ENCODE data around the gene GNAT3.

The GNAT3 gene

DNA sequence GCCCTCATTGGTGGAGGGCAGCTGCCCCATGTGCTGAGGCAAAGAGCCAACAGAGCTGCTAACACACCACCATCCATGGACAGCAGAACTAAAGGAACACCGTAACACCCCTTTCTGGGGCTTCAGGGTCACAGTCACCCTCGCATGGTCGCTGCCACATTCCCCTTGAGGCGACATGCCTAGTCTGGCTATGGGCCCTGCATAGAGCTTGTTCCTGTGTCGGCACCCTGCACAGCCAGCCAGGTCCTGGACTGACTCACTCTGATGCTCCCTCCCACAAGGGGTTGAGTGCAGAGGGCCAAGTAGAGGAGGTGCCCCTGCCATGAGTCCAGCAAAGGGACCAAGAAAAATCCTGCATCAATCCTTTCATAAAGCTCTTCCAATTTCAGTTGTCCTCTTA is 77.8 kb downstream of the GNAT3 start:
- no peaks in the 10 kb centered on the region for H3K27me3 Mint-ChIP-seq
- H3K4me1 Mint-ChIP-seq: no peaks in the 10 kb centered on the region
- peaks cover 4% of the 10 kb centered on the region for H3K9me3 Mint-ChIP-seq
- H3K27ac Mint-ChIP-seq: no peak overlapping the region
- no peak overlapping the region for H3K4me3 Mint-ChIP-seq
- DNase-seq (no peak), ATAC-seq (no peak)
- no peaks in the 10 kb centered on the region for H3K36me3 Mint-ChIP-seq (ENCODE audit: low read depth)

DNA sequence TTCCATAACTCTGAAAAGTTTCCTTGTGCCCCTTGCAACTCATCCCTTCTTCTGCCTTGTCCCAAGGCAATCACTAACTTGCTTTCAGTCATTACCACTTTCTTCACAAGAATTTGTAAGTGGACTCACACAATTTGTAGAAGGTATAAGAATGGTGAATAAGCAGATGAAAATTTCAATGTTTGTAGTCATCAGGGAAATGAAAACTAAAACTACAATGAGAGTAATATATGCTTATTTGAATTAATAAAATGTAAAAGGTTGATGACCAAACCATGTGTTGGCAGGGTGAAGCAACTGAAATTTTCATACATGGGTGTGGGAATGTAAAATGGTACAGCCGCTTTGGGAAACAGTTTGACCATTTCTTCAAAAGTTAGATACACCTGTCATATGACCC is 79.7 kb downstream of the GNAT3 start:
- Mint-ChIP-seq H3K36me3 (ENCODE audit: low read depth) (no peaks in the 10 kb centered on the region), H3K4me3 (no peak overlapping the region), H3K4me1 (no peaks in the 10 kb centered on the region), H3K9me3 (peaks cover 4% of the 10 kb centered on the region), H3K27me3 (no peaks in the 10 kb centered on the region), H3K27ac (no peak overlapping the region)
- DNase-seq: no peak
- no peak for ATAC-seq

DNA sequence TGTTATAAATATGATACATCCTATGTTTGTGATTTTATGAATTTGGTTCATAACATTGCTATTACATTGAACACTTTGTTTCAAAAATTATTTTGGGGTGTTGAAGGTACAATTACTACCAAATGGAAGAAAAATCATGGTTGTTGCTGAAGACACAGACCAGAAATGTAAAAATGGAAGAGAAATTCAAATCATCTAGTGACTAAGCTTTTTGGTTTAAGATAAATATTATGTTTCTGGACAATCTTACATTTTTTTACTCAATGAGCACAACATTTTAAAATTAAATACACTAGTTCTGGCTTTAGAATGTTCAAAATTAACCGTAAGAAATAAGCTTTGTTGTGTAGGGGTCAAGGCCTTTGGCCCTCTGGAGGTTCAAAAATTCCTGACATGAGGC is 82.7 kb downstream of the GNAT3 start:
- Mint-ChIP-seq H3K4me3 (no peak overlapping the region), H3K27me3 (no peaks in the 10 kb centered on the region), H3K27ac (no peak overlapping the region), H3K9me3 (peaks cover 4% of the 10 kb centered on the region), H3K36me3 (ENCODE audit: low read depth) (no peaks in the 10 kb centered on the region), H3K4me1 (no peaks in the 10 kb centered on the region)
- DNase-seq: no peak
- ATAC-seq: no peak

DNA sequence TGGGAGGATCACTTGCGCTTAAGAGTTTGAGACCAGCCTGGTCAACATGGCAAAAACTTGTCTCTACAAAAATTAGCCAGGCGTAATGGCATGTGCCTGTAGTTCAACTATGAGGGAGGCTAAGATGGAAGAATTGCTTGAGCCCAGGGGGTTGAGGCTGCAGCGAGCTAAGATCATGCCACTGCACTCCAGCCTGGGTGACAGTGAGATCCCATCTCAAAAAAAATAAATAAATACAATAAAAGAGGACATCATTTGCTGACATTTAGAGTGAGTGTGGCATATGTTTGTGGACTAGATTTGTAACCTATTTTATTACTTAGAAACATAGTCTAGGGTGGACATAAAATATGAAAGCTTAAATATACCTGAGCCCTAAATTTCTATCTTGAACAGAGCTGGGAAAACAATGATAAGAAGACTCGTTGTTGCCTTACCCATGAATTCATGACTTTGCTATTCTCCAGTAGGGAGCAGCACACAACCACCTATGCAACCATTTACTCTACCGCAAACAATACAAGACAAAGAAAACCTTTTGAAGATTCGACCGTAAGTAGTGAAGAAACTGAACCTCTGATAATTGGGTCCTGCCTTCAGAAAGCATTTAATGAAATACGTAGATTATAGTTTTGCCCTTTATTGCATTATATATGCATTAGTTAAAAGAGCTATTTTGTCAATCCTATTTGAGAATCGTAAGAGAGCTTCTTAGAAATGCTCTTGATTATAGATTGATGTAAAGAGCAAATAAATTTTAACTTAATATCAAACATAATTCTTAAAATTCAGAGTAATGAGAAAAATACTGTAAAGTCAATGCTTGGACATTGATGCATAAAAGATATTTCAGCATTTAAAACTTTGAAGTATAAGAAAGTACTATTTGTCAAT is 83.5 kb downstream of the GNAT3 start:
- no peaks in the 10 kb centered on the region for H3K4me1 Mint-ChIP-seq
- DNase-seq: no peak
- peaks cover 4% of the 10 kb centered on the region for H3K9me3 Mint-ChIP-seq
- no peaks in the 10 kb centered on the region for H3K36me3 Mint-ChIP-seq (ENCODE audit: low read depth)
- H3K27me3 Mint-ChIP-seq: no peaks in the 10 kb centered on the region
- no peak overlapping the region for H3K4me3 Mint-ChIP-seq
- no peak overlapping the region for H3K27ac Mint-ChIP-seq
- no peak for ATAC-seq

DNA sequence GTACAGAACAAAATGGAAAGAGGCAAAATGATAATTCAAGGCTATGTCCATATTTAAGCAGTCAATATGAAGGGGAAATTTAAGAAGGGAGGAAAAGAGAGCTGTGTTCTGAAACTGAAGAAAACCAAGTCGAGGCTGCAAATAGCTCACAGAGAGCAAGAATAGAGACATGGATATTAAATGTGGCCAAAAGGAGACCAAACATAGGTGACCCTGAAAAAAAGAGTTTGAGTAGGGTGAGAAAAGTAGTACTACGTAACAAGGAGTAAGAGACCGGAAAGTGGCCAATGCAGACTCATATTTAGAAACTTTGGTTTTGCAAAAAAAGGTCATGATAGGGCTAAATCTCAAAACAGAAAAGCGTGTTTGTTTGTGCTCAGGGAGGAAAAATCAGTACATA is 84.6 kb downstream of the GNAT3 start:
- Mint-ChIP-seq H3K27ac (no peak overlapping the region), H3K9me3 (no peaks in the 10 kb centered on the region)
- no peak for ATAC-seq

DNA sequence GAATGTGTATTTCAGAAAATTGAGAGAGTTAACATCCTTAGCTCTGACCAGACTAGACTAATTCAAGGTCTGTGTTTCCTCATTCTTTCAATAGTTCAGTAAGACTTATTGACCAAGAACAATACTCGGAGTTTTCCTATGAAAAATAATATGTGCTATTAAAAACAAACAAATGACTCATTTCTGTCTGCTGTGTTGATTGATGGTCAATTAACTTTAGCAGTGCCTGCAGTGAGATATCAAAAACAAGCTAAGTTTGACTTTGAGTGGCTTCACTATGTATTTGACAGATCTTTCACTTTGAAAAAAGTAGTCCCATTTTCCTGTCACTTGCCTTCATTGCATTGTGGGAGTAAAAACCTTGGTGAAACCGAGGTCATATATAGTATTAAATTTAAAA is 91.0 kb downstream of the GNAT3 start:
- Mint-ChIP-seq H3K9me3 (no peaks in the 10 kb centered on the region), H3K27me3 (no peaks in the 10 kb centered on the region), H3K27ac (no peak overlapping the region), H3K4me3 (no peak overlapping the region), H3K36me3 (ENCODE audit: low read depth) (no peaks in the 10 kb centered on the region), H3K4me1 (no peaks in the 10 kb centered on the region)
- ATAC-seq: no peak
- DNase-seq: no peak

More for the DNA sequence above, 84.6 kb downstream of the GNAT3 start:
- H3K4me1 Mint-ChIP-seq: no peaks in the 10 kb centered on the region
- no peaks in the 10 kb centered on the region for H3K36me3 Mint-ChIP-seq (ENCODE audit: low read depth)
- H3K4me3 Mint-ChIP-seq: no peak overlapping the region
- no peak for DNase-seq
- no peaks in the 10 kb centered on the region for H3K27me3 Mint-ChIP-seq

DNA sequence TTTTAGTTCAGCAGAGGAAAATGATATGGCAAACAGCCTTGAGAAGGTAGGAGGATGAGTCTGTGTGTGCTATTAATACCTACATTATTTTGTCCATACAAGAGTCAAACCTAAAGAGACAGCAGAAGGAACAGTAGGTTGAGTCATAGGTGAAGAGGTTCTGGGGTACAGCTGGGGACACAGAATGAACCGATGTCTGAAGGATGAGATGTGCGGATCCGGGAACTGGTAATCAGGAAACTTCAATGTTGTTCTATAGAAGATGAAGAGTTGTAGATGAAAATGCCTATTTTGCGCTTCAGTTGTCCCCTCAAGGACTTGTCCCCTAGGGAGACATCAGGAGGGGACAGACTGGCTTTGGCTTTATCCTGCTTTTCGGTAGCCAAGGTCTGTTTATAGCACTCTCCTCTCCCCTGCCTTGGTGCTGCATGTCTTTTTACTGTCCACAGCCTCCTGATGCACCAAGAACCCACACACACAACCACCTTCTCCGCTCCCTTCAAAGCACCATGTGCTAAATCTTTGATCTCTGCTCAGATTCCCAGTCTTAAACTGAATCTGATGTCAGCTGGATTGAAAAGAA is 94.6 kb downstream of the GNAT3 start:
- DNase-seq (no peak), ATAC-seq (no peak)
- Mint-ChIP-seq H3K4me1 (no peaks in the 10 kb centered on the region), H3K27ac (no peak overlapping the region), H3K4me3 (no peak overlapping the region), H3K9me3 (no peaks in the 10 kb centered on the region), H3K36me3 (ENCODE audit: low read depth) (no peaks in the 10 kb centered on the region), H3K27me3 (no peaks in the 10 kb centered on the region)

DNA sequence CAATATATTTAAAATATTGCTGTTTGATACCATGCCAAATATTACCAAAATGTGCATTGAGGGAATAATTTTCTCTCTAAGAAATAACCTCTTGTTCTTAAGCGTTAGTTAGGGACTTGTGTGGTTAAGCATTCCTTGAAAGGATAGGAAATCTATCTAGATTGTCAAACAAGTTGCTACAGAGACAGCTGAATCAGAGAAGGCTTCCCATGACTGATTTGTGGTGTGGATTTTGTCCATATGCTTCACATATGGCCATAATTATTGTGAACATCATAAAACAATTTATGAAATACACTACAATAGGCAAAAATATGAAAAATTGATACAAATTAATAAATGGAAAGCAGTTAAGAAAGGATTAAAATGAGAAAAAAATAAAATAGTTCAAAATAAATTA is 96.3 kb downstream of the GNAT3 start:
- ATAC-seq (no peak), DNase-seq (no peak)
- H3K27ac Mint-ChIP-seq: no peak overlapping the region
- H3K36me3 Mint-ChIP-seq (ENCODE audit: low read depth): no peaks in the 10 kb centered on the region
- no peaks in the 10 kb centered on the region for H3K27me3 Mint-ChIP-seq
- no peaks in the 10 kb centered on the region for H3K4me1 Mint-ChIP-seq
- no peak overlapping the region for H3K4me3 Mint-ChIP-seq
- no peaks in the 10 kb centered on the region for H3K9me3 Mint-ChIP-seq

DNA sequence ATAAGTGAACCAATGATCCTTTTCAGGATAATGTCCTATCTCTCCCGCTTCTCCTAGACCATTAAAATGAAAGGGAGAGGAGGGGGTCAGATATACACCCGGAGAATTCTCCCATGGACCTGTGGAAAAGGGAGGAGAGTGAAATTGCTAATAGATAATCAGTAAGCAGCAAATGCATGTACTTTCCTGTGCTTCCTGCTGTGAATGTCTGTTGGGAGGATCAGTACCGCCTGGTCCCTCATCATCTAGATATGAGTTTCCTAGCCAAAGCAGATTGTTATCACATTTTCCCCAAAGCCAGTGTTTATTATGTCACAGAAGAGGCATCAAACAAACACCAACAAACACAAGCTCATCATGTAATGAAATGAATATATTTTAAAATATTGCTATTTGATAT is 96.8 kb downstream of the GNAT3 start:
- Mint-ChIP-seq H3K4me3 (no peak overlapping the region), H3K36me3 (ENCODE audit: low read depth) (no peaks in the 10 kb centered on the region), H3K9me3 (no peaks in the 10 kb centered on the region), H3K27ac (no peak overlapping the region), H3K4me1 (no peaks in the 10 kb centered on the region), H3K27me3 (no peaks in the 10 kb centered on the region)
- no peak for ATAC-seq
- no peak for DNase-seq

DNA sequence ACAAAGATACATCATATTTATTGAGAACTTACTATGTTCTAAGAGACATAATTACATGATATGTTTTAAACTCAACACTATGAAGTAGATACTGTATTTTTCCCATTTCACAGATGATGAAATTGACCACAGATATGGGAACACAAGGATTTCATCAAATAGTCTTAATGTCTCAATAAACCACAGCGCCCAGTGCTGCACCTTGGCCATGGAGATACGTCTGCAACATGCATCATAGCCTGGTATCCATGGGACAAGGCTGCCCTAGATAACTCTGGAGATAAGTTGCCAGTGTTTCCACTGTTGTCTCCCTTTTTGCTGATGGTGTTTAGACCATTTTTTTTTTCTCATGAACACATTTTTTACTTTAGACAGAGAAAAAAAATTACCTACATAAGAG is 97.5 kb downstream of the GNAT3 start:
- H3K9me3 Mint-ChIP-seq: no peaks in the 10 kb centered on the region
- H3K36me3 Mint-ChIP-seq (ENCODE audit: low read depth): no peaks in the 10 kb centered on the region
- H3K27me3 Mint-ChIP-seq: no peaks in the 10 kb centered on the region

DNA sequence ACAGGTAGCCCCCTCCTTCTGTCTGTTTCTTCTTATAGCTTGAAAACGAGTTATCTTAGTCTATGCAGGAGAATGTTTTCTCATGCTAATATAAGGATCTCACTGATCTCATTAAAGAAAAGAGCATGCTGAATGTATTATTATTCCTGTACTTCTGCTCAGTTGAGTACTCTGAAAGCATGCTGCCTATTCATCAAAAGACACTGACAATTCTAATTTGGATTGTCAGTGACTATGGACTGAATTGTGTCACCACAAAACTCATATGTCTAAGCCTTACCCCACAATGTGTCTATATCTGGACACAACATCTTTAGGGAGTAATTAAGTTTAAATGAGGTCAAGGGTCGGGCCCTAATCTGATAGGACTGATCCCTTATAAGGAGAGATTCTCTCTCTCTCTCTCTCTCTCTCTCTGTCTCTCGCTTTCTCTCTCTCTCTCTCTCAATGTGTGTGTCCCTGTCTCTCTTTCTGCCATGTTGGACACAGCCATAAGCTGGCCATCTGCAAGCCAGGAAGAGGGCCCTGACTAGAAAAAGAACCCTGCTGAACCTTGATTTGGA is 98.4 kb downstream of the GNAT3 start:
- H3K4me3 Mint-ChIP-seq: no peak overlapping the region
- H3K27ac Mint-ChIP-seq: no peak overlapping the region
- ATAC-seq (no peak), DNase-seq (no peak)
- no peaks in the 10 kb centered on the region for H3K4me1 Mint-ChIP-seq
- no peaks in the 10 kb centered on the region for H3K36me3 Mint-ChIP-seq (ENCODE audit: low read depth)
- no peaks in the 10 kb centered on the region for H3K9me3 Mint-ChIP-seq
- H3K27me3 Mint-ChIP-seq: no peaks in the 10 kb centered on the region

More for the DNA sequence above, 97.5 kb downstream of the GNAT3 start:
- no peaks in the 10 kb centered on the region for H3K4me1 Mint-ChIP-seq
- H3K27ac Mint-ChIP-seq: no peak overlapping the region
- ATAC-seq (no peak), DNase-seq (no peak)
- no peak overlapping the region for H3K4me3 Mint-ChIP-seq

DNA sequence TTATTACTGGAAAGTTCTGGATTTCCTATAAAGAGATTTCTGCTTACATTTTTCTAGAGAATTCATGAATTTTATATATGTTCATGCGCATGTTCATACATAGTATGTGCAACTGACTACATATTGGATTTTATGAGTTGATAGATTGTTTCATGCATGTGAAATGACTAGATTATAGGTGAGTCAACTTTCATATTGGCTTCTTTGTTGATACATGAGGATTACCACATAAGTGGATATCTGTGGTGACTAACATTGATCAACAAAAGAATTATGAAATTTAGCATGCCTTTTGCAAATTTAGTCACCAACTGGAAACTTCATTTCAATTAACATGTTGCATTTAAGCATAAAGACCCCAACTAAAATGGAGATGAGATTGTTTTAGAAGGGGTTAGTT is 99.0 kb downstream of the GNAT3 start:
- no peaks in the 10 kb centered on the region for H3K27me3 Mint-ChIP-seq
- H3K9me3 Mint-ChIP-seq: no peaks in the 10 kb centered on the region
- no peaks in the 10 kb centered on the region for H3K36me3 Mint-ChIP-seq (ENCODE audit: low read depth)
- H3K4me3 Mint-ChIP-seq: no peak overlapping the region
- no peak overlapping the region for H3K27ac Mint-ChIP-seq
- ATAC-seq (no peak), DNase-seq (no peak)
- no peaks in the 10 kb centered on the region for H3K4me1 Mint-ChIP-seq

DNA sequence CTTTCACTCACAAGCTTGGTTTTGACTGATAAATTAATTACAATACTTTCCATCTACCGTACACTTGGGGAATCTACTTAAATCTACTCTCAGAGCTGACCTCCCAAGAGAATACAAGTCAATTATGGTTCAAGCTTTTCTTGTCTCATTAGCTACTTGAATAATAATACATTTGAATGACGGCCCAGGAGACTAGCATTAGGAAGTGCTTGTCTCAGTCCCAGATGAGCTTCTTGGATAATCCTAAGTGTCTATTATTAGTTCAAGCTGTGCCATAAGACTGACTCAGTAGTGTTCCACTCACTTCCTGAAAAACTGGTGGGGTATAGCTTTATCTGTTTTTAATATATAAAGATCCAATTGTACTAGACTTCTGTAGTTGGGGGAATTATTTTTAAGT is 100.2 kb downstream of the GNAT3 start:
- DNase-seq (no peak), ATAC-seq (no peak)
- Mint-ChIP-seq H3K36me3 (ENCODE audit: low read depth) (no peaks in the 10 kb centered on the region), H3K4me3 (no peak overlapping the region), H3K4me1 (no peaks in the 10 kb centered on the region), H3K27me3 (no peaks in the 10 kb centered on the region), H3K27ac (no peak overlapping the region), H3K9me3 (no peaks in the 10 kb centered on the region)

DNA sequence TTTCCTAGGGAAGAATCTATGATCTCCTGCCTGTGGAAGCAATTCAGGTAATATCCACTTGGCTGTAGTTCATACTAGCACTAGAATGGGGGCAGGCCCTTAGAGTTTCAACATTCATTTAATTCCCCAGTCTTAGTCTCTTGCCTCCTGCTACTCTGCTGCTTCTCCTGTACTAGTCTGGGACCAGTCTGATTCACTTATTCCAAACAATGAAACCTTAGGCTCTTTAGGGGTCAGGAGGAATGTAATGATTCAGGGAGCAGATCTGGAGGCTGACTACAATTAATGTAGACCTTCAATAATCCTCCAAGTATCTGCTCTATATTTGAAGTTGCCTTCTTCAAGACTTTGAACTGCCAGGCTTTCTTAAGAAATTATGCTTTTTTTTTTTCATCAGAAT is 101.8 kb downstream of the GNAT3 start:
- ATAC-seq (no peak), DNase-seq (no peak)
- no peak overlapping the region for H3K4me3 Mint-ChIP-seq
- peaks cover 5% of the 10 kb centered on the region for H3K9me3 Mint-ChIP-seq
- H3K36me3 Mint-ChIP-seq (ENCODE audit: low read depth): no peaks in the 10 kb centered on the region
- H3K27me3 Mint-ChIP-seq: no peaks in the 10 kb centered on the region
- H3K4me1 Mint-ChIP-seq: no peaks in the 10 kb centered on the region
- no peak overlapping the region for H3K27ac Mint-ChIP-seq
